Kidney (tissue), 14 donors: ENCODE results near the gene HNRNPAB. TPM values are rescaled to one million over a fixed set of nuclear protein-coding genes. Genes with fewer than 3 reads are reported as not detected.
"Not testable (repeated sequence)": the region's sequence is repeated elsewhere in the genome, so short reads cannot be mapped to it uniquely, and the experiment has no call there.

Source experiments
- DNase-seq, 5 donors: peaks; one replicate each; pipeline ENCODE4 v3.0.0-alpha.2; 2013 to 2020
- FAIRE-seq: peaks from 2 replicates; lab custom pipeline; 2012; peaks lifted over from hg19 to GRCh38; lab: Jason Lieb, UNC
- H3K27ac ChIP-seq, 2 donors: one replicate each; pipeline ENCODE4 v1.7.0; 2013; ENCODE audit warnings: low read depth in 2 of 2, low read length in 2 of 2, inconsistent platforms in 1 of 2
- H3K27me3 ChIP-seq: one replicate; pipeline ENCODE4 v1.7.1; 2013; ENCODE audit warnings: low read length, inconsistent platforms; ENCODE audit not compliant: control insufficient read depth, insufficient read depth
- H3K36me3 ChIP-seq, 3 donors: one replicate each; pipeline versions ENCODE4 v1.7.0 to v1.7.1; 2013; ENCODE audit warnings: low read length in 3 of 3, control low read depth in 1 of 3, inconsistent platforms in 1 of 3; ENCODE audit not compliant: insufficient read depth in 3 of 3, control insufficient read depth in 2 of 3
- H3K4me1 ChIP-seq, 3 donors: one replicate each; pipeline versions ENCODE4 v1.7.0 to v1.7.1; 2013; ENCODE audit warnings: low read length in 3 of 3, inconsistent platforms in 1 of 3, low read depth in 1 of 3; ENCODE audit not compliant: control insufficient read depth in 2 of 3, insufficient read depth in 2 of 3
- H3K4me3 ChIP-seq, 3 donors: one replicate each; pipeline versions ENCODE4 v1.7.0 to v1.8.1; 2013; ENCODE audit warnings: low read length in 3 of 3, control low read depth in 1 of 3, inconsistent platforms in 1 of 3
- H3K9ac ChIP-seq, 3 donors: one replicate each; pipeline versions ENCODE4 v1.7.0 to v1.7.1; 2013; ENCODE audit warnings: low read length in 3 of 3, control low read depth in 1 of 3, inconsistent platforms in 1 of 3
- H3K9me3 ChIP-seq, 3 donors: one replicate each; pipeline versions ENCODE4 v1.7.0 to v1.7.1; 2013; ENCODE audit warnings: low read length in 3 of 3, control low read depth in 1 of 3, inconsistent platforms in 1 of 3; ENCODE audit not compliant: control insufficient read depth in 2 of 3, insufficient read depth in 1 of 3
- intact Hi-C: fragments of 100-400 bp; cut with DNase I; formaldehyde crosslinking; loops from one replicate; pipeline ENCODE4 v1.11.1; 2022
- polyA plus RNA-seq: library from polyadenylated mRNA; stranded (reverse); fragments of 350-450 nt; fragmentation: Illumina TruSeq; extraction: RNeasy Lipid Tissue Mini Kit (QIAGEN cat#74804); gene quantifications from one replicate; pipeline ENCODE4 v1.2.3, GENCODE V29; 2014; ENCODE audit warnings: low read depth, low replicate concordance; ENCODE audit not compliant: insufficient read depth
- total RNA-seq: library from RNA; stranded (reverse); fragmentation: NEBNext Ultra II Directional; extraction: Animal tissue kit (Norgen Biotek cat#: 25700); gene quantifications from one replicate; pipeline ENCODE4 v1.2.1, GENCODE V29; 2021
- TF ChIP-seq, protein P1 (sequence below): IDR thresholded peaks from 3 replicates; pipeline ENCODE4 v1.5.1; 2012; ENCODE audit warnings: mild to moderate bottlenecking, moderate library complexity, borderline replicate concordance; ENCODE audit not compliant: insufficient read depth; ENCODE audit errors: extremely low read depth
- donor health status: control.
- donor health status: control.
- donor health status: control.
- donor health status: control.
- donor health status: control.
- donor health status: DM: yes; HTN: yes; CAD: no.
- donor health status: Normal renal cell carcinoma (clear cell type).

The HNRNPAB gene
- total and polyA plus RNA-seq, 2 donors from 2014 or later, result 81.8 to 130 TPM

DNA sequence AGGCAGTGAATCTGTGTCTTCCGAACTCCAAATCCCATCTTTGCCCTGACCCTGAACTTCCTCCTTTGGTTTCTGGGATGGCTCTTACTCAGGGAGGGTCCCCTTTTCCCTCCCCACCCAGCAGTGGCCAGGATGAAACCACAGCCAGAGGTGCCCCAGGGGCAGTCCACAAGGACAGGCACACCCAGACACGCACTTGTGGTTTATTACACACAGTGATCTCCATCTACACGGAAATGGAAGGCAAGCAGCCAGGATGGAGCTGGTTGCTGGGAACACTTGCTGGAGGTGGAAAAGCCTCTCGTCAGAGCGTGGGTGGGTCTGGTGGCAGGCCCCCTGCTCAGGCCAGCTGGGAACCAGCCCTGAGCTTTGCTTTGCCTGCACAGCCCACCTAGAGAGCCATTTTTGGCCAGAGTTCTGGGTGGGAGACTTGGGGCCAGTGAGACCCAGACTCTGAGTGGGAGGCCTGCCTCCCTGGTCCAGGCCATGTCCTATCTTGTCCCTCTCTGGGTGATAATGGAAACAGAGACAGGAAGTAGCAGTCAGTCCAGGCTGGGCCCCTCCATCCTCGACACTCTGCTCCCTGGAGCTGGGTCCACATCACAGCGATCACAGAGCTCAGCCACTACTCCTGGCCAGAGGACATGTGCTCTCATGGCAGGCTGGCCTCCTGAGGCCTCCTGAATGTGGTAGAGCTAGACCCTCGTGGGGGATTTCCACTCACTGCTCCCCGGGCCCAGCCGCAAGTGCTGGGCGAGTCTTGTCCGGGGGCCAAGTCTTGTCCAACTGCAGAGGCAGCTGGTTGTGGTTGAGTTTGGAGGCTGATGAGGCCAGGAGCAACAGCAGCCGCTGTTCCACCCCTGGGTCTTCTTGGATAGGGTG, 33.3 kb downstream of the HNRNPAB start:
- peaks cover 0 to 34% (median 6%) of the 10 kb centered on the region in 3 donors for H3K4me1 ChIP-seq
- peak in 1 of 5 donors; percentile 74 for DNase-seq
- TF ChIP-seq, protein P1, sequence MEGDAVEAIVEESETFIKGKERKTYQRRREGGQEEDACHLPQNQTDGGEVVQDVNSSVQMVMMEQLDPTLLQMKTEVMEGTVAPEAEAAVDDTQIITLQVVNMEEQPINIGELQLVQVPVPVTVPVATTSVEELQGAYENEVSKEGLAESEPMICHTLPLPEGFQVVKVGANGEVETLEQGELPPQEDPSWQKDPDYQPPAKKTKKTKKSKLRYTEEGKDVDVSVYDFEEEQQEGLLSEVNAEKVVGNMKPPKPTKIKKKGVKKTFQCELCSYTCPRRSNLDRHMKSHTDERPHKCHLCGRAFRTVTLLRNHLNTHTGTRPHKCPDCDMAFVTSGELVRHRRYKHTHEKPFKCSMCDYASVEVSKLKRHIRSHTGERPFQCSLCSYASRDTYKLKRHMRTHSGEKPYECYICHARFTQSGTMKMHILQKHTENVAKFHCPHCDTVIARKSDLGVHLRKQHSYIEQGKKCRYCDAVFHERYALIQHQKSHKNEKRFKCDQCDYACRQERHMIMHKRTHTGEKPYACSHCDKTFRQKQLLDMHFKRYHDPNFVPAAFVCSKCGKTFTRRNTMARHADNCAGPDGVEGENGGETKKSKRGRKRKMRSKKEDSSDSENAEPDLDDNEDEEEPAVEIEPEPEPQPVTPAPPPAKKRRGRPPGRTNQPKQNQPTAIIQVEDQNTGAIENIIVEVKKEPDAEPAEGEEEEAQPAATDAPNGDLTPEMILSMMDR, result no peak
- no peak overlapping the region for H3K27ac ChIP-seq
- no peak overlapping the region for H3K4me3 ChIP-seq
- no peak overlapping the region for H3K9ac ChIP-seq
- H3K27me3 ChIP-seq, result no peaks in the 10 kb centered on the region
- no peak for FAIRE-seq
- no peaks in the 10 kb centered on the region for H3K36me3 ChIP-seq
- H3K9me3 ChIP-seq, result no peaks in the 10 kb centered on the region
- intact Hi-C loops, result no loop called here

DNA sequence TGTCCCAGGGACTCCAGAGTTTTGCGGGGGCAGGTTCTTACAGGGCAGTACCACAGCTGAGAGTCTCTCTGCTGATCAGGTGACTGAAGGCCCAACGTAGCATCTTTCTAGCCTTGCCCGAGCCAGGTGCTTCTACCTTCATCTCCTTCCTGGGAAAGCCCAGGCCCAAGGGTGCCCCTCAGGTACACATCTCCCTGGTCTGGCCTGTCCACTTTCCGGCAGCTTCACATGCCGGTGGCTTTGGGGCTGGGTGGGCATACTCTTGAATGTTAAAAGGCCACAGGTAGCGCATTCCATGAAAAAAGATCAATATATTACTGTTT, 33.9 kb downstream of the HNRNPAB start:
- Histone ChIP-seq H3K9me3 (no peaks in the 10 kb centered on the region), H3K4me3 (no peak overlapping the region), H3K4me1 (peaks cover 0 to 34% (median 6%) of the 10 kb centered on the region in 3 donors), H3K27ac (peak overlapping the region in 1 of 2 donors; percentile 9), H3K36me3 (no peaks in the 10 kb centered on the region), H3K27me3 (no peaks in the 10 kb centered on the region), H3K9ac (no peak overlapping the region)
- FAIRE-seq (no peak), DNase-seq (peak in 1 of 5 donors; percentile 33)
- intact Hi-C loops, result no loop called here
- TF ChIP-seq, protein P1, result no peak

DNA sequence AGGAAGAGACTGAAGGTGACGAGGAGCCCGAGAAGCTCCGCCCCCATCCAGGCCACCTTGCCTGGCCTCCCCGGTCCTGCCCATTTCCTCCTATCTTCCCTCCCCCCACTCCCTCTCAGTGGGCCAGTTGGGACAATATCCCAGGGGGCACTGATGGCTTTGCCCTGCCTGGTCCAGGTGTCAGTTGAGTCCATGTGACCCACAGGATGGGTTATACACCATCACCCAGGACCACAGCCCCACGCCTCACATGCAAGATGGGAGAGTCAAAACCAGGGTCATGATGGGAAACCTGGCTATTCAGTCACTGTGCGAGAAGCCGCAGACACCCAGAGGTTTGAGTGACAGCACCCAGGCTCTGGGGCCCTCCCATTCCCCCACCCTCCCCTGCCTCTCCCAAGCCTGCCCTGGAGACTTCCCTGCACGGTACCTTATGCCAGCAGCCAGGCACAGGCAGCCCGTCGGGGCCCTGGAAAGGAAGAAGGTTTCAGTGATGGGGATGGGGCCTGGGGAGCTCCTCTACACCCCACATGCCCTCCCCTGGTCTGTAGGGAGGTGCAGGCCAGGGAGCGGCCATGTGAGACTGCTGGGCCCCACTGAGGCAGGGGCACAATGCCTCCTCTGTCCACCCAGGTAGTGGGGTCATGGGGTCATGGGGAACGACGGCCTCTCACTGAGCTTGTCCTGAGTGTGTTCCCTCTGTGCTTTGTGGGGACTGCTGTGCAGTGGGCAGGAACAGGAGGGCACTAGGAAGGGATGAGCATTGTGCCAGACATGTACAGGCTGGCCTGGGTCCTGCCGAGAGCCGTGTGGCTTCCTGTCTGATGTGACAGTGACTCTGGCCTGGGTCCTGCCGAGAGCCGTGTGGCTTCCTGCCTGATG, 34.6 kb downstream of the HNRNPAB start:
- no peaks in the 10 kb centered on the region for H3K9me3 ChIP-seq
- no peak overlapping the region for H3K4me3 ChIP-seq
- no peaks in the 10 kb centered on the region for H3K36me3 ChIP-seq
- no peaks in the 10 kb centered on the region for H3K27me3 ChIP-seq
- DNase-seq, result peak in 1 of 5 donors; percentile 64
- TF ChIP-seq, protein P1, result no peak
- peaks cover 0 to 34% (median 6%) of the 10 kb centered on the region in 3 donors for H3K4me1 ChIP-seq
- H3K9ac ChIP-seq, result no peak overlapping the region
- peak overlapping the region in 1 of 2 donors; percentile 68 for H3K27ac ChIP-seq
- intact Hi-C loops, result no loop called here
- FAIRE-seq, result no peak

DNA sequence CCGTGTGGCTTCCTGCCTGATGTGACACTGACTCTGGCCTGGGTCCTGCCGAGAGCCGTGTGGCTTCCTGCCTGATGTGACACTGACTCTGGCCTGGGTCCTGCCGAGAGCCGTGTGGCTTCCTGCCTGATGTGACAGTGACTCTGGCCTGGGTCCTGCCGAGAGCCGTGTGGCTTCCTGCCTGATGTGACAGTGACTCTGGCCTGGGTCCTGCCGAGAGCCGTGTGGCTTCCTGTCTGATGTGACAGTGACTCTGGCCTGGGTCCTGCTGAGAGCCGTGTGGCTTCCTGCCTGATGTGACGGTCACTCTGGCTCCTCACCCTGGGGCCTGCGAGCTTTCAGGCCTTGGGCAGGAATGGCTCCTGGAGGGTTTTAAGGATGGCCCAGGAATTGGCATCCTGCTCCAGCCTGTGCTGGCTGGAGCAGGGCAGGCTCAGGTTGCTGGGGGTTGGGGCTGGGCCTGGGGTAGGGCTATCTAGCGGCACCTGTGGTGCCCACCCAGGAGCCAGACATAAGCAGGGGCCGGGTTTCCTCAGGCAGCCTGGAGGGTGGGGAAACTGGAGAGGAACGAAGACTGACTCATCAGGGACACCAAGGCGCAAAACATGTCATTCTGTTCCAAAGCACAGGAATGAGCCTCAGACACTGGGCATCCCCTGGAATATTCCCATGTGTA, 35.4 kb downstream of the HNRNPAB start:
- H3K9me3 ChIP-seq, H3K27me3 ChIP-seq, H3K4me3 ChIP-seq, H3K9ac ChIP-seq, intact Hi-C loops, FAIRE-seq, H3K36me3 ChIP-seq: not testable (repeated sequence)
- peaks cover 0 to 32% (median 6%) of the 10 kb centered on the region in 3 donors for H3K4me1 ChIP-seq
- DNase-seq, result peak in 1 of 5 donors; percentile 66
- H3K27ac ChIP-seq, result peak overlapping the region in 1 of 2 donors; percentile 67
